ENCODE results near the gene ENO2.

ENO2 gene

DNA sequence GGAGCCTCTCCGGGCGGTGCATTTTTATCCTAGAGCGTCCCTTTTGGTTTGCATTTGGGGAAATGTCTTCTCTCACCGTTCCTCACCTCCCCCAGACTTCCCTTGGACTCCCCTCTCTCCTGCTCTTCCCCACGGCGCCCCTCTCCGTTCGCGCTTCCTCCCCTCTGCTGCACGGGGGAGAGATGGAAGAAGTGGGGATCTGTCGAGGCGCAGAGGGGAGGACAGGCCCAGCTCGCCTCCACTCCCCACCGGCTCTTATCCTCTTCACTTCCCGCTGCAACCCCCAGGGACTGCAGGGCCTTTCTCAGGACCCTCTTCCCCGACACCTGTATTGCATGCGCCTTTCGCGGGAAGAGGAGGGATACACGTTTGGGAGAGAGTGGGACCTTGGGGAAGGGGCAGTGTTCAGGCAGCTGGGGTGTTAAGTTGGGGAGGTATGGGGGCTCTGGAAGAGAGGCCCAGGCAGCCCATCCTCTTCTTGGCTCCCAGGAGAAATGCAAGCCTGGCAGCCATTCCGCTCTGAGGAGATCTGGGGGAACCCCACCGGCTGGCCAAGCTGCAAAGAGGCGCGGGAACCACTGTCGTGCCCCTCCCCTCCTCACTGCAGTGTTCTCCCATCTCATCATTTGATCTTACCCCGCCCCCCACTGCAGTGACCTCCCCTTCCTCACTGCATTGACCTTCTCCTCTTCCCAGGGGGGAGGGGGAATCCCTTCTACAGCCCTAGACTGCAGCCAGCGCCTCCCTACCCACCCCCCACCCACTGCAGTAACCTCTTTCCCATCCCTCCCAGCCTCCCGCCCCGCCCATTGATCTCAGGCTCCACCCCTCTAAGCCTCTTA is 788 bp downstream of the ENO2 start:
- peak; percentile 59 for DNase-seq

DNA sequence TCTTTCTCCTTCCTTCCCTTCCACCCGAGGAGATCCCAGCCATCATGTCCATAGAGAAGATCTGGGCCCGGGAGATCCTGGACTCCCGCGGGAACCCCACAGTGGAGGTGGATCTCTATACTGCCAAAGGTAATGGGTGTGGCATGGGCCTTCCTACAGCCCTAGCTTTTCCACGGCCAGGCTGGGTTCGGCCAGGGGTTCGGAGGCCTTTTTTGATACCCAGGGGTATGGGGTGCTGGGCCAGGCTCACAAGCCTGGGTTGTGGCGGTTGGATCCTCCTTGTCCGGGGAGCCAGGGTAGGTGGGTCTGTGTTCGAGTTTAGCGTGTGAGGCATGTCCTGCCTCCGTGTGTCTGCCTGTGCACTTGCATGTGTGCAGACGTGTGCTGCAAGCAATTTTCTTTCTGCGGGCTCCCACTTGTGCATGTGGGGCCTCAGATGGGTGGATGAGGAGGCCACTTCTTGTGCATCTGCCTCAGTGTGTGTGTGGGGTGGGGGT is 1.5 kb downstream of the ENO2 start:
- no peak for DNase-seq

DNA sequence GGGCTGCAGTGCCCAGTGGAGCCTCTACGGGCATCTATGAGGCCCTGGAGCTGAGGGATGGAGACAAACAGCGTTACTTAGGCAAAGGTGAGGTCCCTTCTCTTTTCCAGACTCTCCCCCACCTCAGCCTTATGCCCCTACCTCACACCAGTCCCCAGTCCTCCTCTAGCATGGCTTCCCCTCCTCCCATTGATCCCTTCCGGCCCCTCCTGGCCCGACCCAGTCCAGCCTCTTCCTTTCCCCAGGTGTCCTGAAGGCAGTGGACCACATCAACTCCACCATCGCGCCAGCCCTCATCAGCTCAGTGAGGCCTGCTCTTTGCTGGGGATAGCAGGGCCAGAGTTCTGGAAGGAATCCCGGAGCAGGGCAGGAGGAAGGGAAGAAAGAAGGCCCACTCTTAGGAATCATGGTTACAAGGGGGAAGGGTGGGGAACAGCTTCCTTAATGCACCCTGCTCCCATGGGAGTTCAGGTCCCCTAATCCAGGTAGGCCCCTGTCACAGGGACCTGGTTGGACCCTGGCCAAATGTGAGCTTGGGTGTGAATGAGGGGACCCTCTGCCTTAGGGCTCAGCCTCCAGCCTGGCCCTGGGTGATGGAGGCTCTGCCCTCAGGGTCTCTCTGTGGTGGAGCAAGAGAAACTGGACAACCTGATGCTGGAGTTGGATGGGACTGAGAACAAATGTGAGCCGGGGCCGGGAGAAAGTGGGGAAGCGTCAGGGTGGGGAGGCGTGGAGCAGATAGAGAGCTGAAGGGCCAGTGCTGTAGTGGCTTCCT is 2.2 kb downstream of the ENO2 start:
- DNase-seq: no peak

DNA sequence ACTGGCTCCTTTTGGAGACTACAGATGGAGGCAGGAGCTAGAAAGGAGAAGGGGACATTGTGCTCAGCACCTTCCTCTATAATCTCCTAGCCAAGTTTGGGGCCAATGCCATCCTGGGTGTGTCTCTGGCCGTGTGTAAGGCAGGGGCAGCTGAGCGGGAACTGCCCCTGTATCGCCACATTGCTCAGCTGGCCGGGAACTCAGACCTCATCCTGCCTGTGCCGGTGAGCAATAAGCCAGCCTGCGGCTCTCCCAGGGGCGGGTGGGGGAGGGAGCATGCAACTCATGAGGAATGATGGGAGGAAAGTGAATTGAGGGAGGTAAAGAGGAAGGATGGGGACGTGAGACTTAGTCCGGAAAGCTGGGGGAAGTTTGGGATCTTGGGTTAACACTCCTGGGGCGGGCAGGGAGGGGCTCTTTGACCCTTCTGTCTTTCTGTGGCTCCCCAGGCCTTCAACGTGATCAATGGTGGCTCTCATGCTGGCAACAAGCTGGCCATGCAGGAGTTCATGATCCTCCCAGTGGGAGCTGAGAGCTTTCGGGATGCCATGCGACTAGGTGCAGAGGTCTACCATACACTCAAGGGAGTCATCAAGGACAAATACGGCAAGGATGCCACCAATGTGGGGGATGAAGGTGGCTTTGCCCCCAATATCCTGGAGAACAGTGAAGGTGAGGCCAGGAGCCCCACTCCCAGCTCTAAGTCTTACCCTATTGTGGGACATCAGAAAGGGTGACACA is 3.3 kb downstream of the ENO2 start:
- DNase-seq: no peak

DNA sequence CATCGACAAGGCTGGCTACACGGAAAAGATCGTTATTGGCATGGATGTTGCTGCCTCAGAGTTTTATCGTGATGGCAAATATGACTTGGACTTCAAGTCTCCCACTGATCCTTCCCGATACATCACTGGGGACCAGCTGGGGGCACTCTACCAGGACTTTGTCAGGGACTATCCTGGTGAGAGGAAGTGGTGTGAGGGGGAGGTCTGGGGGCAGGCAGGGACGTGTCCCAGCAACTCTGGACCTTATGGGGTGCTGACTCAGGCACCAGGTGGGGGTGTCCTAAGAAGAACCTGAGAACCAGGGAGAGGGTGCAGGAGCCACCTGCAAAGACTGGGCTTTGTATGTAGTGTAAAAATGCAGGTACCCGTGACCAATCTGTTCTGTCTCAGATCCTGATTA is 5.2 kb downstream of the ENO2 start:
- no peak for DNase-seq

DNA sequence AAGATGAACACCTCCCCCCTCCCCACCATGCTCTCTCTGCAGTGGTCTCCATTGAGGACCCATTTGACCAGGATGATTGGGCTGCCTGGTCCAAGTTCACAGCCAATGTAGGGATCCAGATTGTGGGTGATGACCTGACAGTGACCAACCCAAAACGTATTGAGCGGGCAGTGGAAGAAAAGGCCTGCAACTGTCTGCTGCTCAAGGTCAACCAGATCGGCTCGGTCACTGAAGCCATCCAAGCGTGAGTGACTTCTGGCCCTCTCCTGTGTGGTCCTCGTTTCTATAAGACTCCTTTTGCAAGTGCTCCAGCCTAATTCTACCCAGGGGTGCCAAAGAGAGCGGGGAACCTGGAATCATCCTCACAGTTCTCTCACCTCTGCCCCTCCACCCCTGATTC is 7.2 kb downstream of the ENO2 start:
- DNase-seq: no peak

DNA sequence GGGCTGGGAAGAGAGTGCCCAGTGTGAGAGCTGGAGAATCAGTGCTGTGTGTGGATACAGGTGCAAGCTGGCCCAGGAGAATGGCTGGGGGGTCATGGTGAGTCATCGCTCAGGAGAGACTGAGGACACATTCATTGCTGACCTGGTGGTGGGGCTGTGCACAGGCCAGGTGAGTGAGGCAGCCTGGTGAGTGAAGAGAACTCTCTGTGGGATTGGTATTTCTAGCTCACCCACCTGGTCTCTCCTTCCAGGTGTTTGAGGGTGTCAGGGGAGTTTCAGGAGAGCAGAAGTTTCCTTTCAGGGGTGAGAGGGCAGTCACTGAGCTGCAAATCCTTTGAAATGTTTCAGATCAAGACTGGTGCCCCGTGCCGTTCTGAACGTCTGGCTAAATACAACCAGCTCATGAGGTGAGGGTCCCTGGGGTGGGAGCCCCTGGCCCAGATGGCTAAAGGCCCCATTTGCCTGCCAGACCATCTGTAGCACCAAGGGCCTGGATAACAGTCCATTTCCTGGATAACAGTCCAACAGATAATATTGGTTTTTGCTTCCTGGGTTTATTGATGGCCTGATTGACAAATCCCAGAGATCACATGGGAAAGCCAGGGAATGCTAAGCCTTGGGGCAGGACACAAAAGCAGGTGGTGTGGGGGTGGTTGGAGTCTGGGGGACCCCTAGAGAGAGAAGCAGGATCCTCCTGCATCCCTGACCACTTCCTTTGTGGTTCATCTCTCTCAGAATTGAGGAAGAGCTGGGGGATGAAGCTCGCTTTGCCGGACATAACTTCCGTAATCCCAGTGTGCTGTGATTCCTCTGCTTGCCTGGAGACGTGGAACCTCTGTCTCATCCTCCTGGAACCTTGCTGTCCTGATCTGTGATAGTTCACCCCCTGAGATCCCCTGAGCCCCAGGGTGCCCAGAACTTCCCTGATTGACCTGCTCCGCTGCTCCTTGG is 7.9 kb downstream of the ENO2 start:
- no peak for DNase-seq

DNA sequence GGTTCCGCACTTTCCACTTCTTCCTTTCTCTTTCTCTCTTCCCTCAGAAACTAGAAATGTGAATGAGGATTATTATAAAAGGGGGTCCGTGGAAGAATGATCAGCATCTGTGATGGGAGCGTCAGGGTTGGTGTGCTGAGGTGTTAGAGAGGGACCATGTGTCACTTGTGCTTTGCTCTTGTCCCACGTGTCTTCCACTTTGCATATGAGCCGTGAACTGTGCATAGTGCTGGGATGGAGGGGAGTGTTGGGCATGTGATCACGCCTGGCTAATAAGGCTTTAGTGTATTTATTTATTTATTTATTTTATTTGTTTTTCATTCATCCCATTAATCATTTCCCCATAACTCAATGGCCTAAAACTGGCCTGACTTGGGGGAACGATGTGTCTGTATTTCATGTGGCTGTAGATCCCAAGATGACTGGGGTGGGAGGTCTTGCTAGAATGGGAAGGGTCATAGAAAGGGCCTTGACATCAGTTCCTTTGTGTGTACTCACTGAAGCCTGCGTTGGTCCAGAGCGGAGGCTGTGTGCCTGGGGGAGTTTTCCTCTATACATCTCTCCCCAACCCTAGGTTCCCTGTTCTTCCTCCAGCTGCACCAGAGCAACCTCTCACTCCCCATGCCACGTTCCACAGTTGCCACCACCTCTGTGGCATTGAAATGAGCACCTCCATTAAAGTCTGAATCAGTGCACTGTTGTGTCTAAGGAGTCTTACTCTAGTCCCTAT is 8.8 kb downstream of the ENO2 start:
- DNase-seq: no peak

DNA sequence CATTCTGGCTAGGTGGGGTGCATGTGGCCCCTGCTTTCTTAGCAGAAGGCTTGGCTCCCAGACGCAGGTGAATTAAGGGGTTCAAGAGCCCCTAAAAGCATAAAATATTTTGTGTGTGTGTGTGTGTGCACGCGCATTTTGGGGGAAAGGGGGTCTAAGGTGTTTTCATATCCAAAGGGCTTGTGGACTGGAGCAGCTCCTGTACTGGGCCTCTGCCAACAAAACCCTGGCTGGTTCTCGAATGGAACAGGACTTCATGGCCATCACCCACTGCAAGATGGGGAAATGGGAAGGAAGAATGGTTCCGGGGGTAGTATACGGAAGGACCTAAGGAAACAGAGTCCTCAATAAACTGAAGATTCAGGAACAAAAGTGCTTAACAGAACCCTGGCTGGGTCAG is 9.5 kb downstream of the ENO2 start:
- no peak for DNase-seq

DNA sequence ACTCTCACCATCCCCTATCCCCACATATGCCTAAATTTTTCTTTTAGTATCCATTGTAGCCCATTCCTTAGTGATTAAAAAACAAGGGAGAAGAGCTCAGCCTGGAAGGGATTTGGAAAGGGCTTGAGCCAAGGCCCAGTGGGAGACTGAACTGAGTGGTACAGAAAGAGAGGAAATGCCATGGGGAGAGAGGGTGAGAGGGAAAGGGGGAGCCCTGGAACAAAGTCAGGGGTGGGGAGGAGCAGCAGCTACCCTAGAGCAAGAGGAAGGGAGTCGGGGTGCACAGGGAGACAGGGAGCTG is 10.8 kb downstream of the ENO2 start:
- DNase-seq: no peak

DNA sequence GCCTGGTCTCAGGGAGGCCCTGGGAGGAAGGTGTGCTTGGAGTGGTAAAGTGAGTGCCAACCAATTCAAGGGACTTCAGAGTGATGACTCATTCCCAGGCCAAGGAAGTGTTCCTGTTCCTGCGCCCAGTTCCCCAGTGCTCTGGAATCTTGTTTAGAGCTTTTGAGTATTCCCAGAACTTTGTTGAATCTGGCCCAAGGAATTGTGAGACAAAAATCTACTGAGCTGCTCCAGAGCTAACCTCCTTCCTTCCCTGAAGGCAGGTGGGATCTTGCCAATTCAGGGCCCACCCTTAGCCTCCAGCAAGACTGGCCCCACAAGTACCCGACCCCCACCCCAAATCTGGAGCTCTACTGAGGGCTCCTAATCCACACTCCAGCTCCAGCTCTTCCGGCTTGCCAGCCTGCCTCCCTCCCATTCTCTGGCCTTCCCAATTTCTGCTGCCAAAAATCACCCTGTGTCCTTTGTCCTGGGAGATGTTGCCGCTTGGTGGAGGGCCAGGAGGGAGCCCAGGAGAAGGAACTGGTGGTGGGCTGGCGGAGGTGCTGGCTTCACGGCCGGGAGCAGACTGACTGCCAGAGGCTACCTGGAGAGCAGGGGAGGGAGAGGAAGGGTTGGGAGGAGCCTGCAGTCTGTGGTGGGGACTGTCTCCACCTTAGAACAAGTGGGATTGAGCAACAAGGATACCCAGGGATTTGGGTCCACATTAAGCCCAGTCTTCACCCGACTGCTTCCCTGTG is 11.3 kb downstream of the ENO2 start:
- no peak for DNase-seq

DNA sequence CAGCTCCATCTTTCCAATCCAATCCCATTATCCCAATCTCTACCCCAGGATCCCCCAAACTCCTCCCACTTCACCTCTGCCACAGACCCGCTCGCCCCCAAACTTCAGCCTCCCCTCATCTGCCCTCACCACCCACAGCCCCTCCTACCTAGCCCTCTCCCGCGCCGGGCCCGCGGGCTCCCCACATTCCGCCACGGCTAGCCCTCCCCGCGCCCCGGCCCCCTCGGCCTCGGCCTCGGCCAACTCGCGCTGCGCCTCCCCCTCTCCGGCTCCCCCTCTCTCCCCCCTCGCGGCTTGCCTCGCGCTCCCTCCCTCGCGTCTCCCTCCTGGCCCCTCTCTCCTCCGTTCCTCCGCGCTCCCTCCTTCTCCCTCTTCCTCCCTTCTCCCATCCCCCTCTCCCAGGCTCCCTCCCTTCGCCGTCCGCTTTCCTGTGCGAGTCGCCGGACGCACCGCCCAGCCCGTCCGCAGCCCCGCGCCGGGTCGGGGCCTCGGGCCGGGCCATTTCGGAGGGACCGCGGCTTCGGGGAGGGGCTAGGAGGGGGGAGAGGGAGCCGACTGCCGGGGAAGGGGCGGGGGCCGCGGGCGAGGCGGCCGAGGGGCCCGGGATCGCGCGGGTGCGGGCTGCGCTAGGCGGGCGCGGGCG is 13.1 kb downstream of the ENO2 start, which contains the start of gene ATN1:
TSS of gene ATN1 (plus strand) at position 581 of the 643 bp plus-strand sequence. CDS start 6,043 bp downstream, outside the sequence.
- DNase-seq: peak; percentile 64

DNA sequence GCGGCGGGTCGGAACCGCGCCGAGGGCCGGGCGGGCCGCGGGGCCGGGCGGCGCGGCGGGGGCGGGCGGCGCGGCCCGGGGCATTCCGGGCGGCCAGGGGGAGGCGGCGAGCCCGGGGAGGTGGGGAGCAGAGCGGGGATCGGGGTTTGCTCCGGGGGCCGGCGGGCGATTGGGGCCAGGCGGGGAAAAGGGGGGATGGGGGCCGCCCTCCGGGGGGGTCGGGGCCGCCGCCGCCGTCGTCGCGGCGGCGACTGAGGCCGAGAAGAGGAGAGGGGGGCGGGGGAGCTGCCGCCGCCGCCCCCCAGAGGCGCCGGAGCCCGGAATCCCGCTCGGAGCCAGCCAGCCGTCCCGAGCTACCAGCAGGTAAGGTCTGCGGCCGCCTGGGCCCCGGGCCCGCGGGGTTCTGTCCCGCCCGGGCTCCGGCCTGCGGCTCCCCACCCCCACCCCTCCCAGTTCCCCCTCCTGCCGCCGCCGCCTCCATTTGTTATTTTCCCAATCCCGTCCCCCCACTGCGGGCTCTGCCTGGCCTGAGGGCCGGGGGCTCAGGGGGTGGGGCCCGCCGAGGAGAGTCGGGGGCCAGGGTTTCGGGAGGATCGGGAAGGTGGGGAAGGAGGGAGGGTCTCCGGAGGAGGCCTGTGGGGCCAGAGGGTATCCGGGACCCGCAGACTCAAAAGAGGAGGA is 13.8 kb downstream of the ENO2 start:
- DNase-seq: no peak

DNA sequence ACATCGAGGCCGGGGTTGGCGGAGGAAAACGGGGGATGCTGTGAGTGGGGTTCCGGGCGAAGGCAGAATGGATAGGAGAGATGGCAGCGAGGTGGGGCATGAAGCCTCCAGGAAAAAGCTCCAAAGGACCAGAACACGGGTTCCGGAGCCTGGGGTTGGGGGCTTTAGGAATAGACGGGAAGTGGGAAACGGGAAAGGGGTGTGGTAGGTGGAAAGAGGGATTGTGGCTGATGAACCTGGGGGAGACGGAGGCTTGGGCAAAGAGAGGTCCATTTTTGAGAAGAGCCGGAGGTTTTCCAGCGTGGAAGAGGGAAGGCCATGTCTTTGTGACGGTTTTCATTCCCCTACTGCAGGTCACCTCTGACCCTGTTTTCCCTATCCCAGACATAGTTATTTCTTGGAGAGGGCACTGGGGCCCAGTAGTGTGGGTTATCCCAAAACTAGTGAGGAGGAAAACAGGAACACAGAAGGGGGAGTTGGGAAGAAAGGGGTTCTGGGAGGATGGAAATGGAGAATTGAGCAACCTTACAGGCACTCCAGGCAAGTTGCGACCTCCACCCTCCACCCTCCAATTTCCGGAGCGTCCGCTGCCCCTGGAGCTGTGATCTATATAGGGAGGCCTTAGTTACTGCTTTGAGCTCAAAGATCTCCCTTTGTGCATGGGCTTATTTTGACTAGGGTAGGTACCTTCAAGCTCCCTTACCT is 14.5 kb downstream of the ENO2 start:
- no peak for DNase-seq

DNA sequence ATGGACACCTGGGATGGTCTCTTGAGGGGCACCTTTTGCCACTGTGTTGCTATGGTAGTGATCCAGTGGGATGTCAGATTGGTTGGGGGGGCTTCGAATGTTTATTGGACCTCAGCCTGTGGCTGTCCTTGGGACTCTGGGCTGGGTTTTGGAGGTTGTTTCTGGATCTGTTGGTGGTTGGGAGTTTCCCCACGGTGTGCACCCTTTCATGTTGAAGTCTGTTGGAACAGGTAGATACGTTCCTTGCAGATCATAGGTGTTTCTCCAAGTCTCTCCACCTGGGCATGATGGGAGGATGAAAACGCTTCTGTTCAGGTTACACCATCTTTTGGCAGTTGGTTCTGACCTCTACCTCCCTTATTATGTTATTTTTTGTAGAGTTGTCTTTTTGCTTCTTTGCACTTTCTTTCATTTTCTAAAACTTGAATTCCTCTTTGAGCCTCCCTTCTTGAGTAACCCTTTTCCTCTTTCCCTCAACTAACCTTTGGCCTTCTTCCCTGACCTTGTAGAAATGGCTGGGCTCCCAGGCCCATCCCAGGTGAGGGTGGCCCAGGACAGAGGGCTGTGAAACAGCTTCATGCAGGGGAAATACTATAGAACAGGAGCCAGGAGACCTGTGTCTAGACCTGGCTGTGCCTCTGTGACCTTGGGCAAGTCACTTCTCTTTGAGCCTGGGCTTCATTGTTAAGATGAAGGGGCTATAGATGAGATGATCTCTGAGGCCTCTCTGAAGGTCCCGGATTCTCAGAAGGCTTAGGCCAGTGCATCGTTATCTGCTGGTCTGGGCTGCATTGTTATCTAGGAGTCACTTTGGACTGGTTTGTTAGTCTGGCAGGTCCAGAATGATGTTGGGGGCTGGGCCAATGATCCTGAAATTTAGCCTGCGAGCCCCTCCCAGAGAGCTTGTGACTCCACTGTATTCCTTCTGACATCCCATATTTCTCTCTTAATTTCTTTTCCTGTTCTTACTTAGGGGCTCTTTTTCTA is 15.4 kb downstream of the ENO2 start:
- no peak for DNase-seq

DNA sequence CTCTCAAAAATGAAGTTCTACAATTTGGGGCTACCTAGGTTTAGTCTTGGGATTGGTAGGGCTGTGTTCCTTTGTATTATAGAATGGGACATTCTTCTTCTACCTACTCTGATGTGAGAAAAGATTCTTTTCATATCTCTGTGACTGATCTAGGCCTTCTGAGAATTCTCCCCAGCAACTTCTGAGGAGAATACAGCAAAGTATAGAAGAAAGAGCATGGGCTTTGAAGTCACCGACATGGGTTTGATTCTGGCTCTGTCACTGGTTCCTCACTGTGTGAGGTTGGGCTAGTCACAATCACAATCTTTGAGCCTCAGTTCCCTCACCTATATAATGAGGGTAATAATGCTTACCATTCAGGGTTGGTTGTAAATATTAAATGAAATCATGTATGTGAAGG is 18.4 kb downstream of the ENO2 start:
- DNase-seq: no peak

DNA sequence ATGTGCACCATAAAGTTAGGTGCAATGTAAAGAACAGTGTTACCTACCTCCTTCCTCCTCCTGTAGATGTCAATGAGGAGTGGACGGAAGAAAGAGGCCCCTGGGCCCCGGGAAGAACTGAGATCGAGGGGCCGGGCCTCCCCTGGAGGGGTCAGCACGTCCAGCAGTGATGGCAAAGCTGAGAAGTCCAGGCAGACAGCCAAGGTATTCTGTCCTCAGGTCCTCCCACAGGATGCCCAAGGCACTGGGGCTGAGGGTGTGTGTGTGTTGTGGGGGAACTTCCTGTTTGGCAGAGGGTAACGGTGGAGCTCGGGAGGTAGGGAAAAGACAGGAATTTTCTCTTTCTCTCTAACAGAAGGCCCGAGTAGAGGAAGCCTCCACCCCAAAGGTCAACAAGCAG is 19.7 kb downstream of the ENO2 start:
- peak; percentile 1 for DNase-seq

All from stimulated activated CD4-positive, alpha-beta T cell treated with anti-CD3 and anti-CD28 coated beads, Interleukin-15, amount 100 ng/mL, for 24 hours (primary cell).